ENCODE data around the gene CACYBP. TPM values are rescaled to one million over a fixed set of nuclear protein-coding genes. Genes with fewer than 3 reads are reported as not detected.

The CACYBP gene
- polyA plus RNA-seq (ENCODE audit: insufficient read length in 4 of 4) = 100 to 1,000 TPM; 130 to 137 (median 133) TPM

DNA sequence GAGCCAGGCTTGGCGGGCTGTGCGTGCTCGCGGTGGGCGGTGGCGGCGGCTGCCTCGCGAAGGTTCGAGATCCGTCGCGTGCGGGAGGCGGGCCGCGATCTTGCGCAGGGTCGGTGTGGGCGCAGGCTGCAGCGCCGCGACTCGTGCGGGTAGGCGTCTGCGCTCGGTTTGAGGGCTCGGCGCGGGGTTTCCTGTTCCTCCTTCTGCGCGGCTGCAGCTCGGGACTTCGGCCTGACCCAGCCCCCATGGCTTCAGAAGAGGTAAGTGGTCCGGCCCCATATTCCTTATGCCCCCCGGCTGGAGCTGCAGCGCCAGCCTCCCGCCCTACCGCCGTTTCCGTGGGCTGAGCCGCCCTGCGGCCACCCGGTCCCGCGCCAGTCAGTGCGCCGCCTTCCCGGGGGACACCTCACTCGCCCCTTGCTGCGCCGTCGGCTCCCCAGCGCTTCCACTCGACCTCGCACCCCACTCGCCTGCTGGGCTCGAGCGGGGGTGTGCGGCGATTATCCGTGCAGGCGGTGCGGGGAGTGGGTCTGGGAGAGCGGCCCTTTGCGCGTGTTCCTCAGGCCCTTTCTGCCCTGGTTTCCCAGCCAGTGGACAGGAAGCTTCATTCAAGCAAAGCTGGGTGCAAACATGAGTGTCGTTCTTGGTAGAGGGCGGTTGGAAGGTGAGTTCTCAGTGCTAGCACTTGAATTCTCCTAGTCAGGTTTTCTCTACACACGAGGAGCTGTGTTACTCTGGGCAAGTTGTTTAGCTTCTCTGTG, at the start of gene CACYBP:
TSS of gene CACYBP (plus strand) at position 12 of the 761 bp plus-strand sequence. CDS start at position 246, 234 bp downstream.
- DNase-seq (ENCODE audit: low read depth in 4 of 4, low spot score in 3 of 4) = no peak

DNA sequence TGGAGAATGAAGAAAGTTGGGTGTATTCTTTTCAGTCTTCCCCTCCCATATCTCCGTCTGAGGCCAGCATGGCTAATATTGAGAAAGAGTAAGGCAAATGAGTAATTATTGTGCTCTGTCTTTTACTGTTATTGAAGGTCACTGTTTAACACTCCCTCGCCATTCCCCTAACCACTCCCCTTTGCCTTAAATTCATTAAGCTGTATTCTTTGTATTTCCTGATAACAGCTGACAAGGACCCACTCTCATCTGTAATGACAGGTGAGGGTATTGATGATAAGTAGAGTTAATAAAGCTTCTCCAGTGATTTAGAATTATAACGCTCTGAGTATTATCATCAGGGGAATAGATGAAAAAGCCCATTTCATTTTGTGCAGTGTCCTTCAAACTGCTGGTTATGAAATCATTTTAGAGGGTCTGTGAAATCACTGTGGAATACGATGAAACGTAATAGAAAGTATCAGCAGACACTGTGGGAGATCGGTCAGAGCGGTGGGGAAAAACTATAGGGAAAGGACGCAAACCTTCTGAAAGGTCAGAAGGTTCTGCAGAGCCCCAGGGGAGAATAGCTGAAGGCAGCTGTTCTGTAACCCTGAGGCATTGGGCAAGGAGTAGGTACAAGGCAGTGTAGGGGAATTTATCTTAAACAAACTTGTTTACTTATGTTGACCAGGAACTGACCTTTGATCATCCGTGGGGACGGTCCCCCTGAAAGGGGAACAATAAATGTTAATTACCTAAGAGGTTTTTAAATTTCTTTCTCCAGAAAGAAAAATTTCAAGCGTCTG, 46.3 kb upstream of the CACYBP start:
- no peak for DNase-seq (ENCODE audit: low read depth in 4 of 4, low spot score in 3 of 4)

GRCh38 chr1:174954073-174954460, 45.7 kb upstream of the CACYBP start:
- no peak for DNase-seq (ENCODE audit: low read depth in 4 of 4, low spot score in 3 of 4)

- no peak for DNase-seq (ENCODE audit: low read depth in 4 of 4, low spot score in 3 of 4)
Measured at GRCh38 chr1:174954671-174955669, 44.8 kb upstream of the CACYBP start.

DNA sequence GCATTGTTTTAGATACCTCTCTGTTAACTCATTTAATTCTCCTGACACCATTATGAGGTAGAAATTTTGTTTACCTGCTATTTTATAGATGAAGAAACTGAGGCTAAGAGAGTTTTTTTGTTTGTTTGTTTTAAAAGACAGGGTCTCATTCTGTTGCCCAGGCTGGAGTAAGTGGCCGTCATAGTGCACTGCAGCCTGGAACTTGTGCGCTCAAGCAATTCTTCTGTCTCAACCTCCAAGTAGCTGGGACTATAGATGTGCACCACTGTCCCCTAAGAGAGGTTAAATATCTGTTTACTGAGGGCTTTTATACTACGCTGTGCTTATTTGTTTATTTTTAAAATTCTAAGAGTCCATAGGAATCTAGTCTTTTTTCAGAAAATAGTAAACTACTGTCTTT, 43.7 kb upstream of the CACYBP start:
- no peak for DNase-seq (ENCODE audit: low read depth in 4 of 4, low spot score in 3 of 4)

GRCh38 chr1:174956976-174957375, 42.8 kb upstream of the CACYBP start:
- DNase-seq (ENCODE audit: low read depth in 4 of 4, low spot score in 3 of 4) = no peak

- DNase-seq (ENCODE audit: low read depth in 4 of 4, low spot score in 3 of 4) = no peak
Measured at GRCh38 chr1:174957829-174958228, 41.9 kb upstream of the CACYBP start.

DNA sequence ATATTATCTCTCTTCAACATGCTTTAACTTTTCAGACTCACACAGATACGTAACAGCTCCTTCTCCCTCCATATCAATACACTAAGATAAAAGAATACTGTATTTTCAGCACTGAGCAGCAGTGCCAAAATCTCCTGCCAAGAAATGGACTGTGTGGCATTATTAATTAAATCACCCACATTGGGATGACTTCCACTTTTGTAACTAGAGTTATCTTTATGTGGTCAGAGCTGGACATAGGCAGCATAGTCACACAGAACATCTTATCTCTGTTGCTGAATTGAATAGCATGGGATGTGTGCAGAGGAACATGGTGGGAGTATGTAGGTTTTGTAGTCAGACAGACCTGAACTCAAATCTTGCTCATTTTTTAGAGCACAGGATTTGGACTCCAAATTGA, 41.4 kb upstream of the CACYBP start:
- DNase-seq (ENCODE audit: low read depth in 4 of 4, low spot score in 3 of 4) = no peak

DNA sequence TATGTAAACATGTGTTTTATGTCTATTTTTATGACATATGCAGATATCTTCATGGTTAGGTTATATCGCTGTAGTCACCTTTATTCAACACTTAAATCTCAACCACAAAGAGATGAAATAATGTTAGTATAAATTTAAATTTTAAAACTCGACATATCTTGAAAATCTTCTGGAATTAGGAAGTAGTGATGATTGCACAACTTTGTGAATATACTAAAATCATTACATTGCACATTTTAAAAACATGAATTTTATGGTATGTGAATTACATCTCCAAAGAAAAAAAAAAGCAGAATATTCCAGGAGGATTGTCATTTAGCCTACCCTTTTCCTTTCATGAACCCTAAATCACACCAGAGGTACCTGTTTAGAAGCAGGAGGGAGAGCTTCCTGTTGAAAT, 39.4 kb upstream of the CACYBP start:
- DNase-seq (ENCODE audit: low read depth in 4 of 4, low spot score in 3 of 4) = no peak

DNA sequence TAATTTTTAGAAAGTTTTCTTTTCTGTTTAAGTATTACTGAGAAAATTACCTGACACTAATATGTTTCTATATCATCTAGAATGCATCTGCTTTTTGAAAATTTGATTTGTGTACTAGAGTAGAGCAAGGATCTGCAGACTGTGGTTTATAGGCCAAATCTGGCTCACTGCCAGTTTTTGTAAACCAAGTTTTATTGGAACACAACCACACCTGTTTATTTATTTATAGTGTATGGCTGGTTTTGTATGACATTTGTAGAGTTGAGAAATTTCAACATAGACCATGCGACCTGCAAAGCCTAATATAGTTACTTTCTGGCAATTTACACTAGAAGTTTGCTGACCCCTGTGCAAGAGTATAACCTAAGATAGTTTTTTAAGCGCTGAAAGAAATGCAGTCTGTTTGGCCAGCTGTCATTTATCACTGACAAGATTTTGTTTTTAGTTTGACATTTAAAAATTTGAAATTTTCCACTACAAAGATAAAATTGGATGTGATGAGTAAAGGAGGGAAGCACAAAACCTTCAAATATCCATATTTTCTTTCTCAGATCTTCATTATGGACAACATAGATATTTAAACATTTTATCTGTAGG, 36.1 kb upstream of the CACYBP start:
- no peak for DNase-seq (ENCODE audit: low read depth in 4 of 4, low spot score in 3 of 4)

- DNase-seq (ENCODE audit: low read depth in 4 of 4, low spot score in 3 of 4) = no peak
Measured at GRCh38 chr1:174964261-174964971, 35.3 kb upstream of the CACYBP start.

DNA sequence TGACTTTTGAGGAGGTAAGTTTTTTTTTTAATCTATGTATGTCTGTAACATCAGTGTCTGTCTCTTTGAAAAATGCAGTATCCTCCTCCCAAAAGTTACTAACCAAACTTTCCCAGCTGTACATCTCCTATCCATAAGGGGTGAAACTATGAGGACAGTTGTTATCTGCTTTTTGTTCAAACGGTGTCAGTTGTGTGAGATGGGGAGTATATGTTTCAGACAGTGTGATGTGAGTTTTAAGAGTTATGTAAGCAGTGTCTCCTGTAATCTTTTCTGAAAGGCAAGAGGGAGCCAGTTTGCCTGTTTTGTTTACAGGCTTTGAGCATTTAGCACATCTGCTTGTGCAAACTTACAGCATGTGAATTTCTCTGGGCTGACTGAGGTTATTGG, 34.8 kb upstream of the CACYBP start:
- DNase-seq (ENCODE audit: low read depth in 4 of 4, low spot score in 3 of 4) = no peak

DNA sequence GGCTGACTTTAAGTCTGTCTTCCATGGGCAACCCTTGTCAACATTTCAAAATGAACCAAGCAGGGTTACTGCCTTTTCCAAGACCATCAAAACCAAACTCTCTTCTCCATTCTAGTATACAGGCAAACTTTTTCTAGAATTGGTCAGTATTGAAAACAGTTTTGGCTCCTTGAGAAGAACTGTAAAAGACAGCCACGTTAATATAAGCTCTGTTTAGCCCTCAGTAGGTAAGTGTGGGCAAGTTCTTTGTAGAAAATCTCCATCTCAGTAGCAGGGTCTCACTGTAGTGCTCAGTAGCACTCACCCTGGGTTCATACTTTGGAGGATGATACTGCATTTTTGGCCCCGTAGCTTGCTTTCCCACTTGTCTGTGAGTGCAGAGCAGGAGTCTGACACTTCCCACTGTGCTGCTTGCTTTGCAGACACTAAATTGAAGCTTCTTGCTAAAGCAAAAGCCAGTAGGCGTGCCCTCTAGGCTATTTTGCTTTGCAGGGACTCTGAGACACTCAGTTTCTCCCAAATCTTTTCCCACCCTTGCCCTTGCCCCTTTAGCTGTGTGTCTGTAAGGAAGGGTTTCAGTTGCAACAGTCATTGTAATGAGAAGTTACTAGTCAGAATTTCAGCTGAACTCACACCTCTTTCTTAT, 34.3 kb upstream of the CACYBP start:
- DNase-seq (ENCODE audit: low read depth in 4 of 4, low spot score in 3 of 4) = no peak

GRCh38 chr1:174966008-174966572, 33.7 kb upstream of the CACYBP start:
- no peak for DNase-seq (ENCODE audit: low read depth in 4 of 4, low spot score in 3 of 4)

- no peak for DNase-seq (ENCODE audit: low read depth in 4 of 4, low spot score in 3 of 4)
Measured at GRCh38 chr1:174967845-174968705, 31.7 kb upstream of the CACYBP start.

GRCh38 chr1:174968750-174969244, 30.9 kb upstream of the CACYBP start:
- no peak for DNase-seq (ENCODE audit: low read depth in 4 of 4, low spot score in 3 of 4)

GRCh38 chr1:174969977-174970376, 29.8 kb upstream of the CACYBP start:
- no peak for DNase-seq (ENCODE audit: low read depth in 4 of 4, low spot score in 3 of 4)

DNA sequence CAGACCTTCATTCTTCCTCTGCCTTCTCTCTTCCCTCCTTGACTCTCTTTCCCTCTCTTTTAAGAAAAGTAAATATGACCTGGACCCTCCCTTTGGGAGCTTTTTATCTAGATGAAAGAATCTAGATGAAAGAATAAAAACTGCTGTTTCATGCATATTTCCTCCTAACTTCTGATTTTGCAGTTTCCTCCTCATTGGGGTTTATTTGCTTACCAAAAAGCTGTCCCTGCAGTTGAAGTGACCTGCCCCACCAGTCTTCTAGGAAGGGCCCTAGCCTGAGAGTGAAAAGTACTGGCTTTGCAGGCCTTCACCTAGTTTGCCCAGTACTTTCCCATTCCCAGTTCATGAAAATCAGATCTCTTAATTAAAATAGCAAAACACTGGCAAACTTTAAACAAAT, 28.3 kb upstream of the CACYBP start:
- no peak for DNase-seq (ENCODE audit: low read depth in 4 of 4, low spot score in 3 of 4)

All from right renal pelvis (tissue), 4 donors.